CD4-positive, alpha-beta T cell treated with Interleukin-2 at 100 ng/mL for 4 hours (primary cell): Measurements from ENCODE around the gene GUCY1A2.
"Not testable (repeated sequence)": the region's sequence is repeated elsewhere in the genome, so short reads cannot be mapped to it uniquely, and the experiment has no call there.

Source experiments
- DNase-seq: peaks from one replicate; pipeline ENCODE4 v3.0.0-alpha.2; 2020; ENCODE audit warnings: low spot score

GUCY1A2 gene

GRCh38 chr11:107018219-107018901, at the start of gene GUCY1A2:
TSS of gene GUCY1A2 (minus strand) at chr11:107018476. CDS start at chr11:107018055, 421 bp downstream.
- DNase-seq: no peak

- DNase-seq: no peak
Observed at GRCh38 chr11:107054391-107054790, 36.1 kb upstream of the GUCY1A2 start.

- not testable (repeated sequence) for DNase-seq
Observed at GRCh38 chr11:107051332-107051731, 33.1 kb upstream of the GUCY1A2 start.

- DNase-seq: not testable (repeated sequence)
Observed at GRCh38 chr11:107050899-107051298, 32.6 kb upstream of the GUCY1A2 start.

- no peak for DNase-seq
Observed at GRCh38 chr11:107050121-107050520, 31.8 kb upstream of the GUCY1A2 start.

GRCh38 chr11:107044503-107044902, 26.2 kb upstream of the GUCY1A2 start:
- DNase-seq: no peak

GRCh38 chr11:107043242-107044006, 25.1 kb upstream of the GUCY1A2 start:
- DNase-seq: no peak

GRCh38 chr11:107042748-107043147, 24.5 kb upstream of the GUCY1A2 start:
- no peak for DNase-seq

- DNase-seq: no peak
Observed at GRCh38 chr11:107041088-107041444, 22.8 kb upstream of the GUCY1A2 start.

- DNase-seq: no peak
Observed at GRCh38 chr11:107040433-107041087, 22.3 kb upstream of the GUCY1A2 start.

GRCh38 chr11:107025673-107026072, 7.4 kb upstream of the GUCY1A2 start:
- no peak for DNase-seq

- no peak for DNase-seq
Observed at GRCh38 chr11:107020594-107020993, 2.3 kb upstream of the GUCY1A2 start.

- no peak for DNase-seq
Observed at GRCh38 chr11:107018902-107019493, 722 bp upstream of the GUCY1A2 start.

GRCh38 chr11:107017433-107018218, 650 bp downstream of the GUCY1A2 start:
- no peak for DNase-seq

- no peak for DNase-seq
Observed at GRCh38 chr11:107017104-107017432, 1.2 kb downstream of the GUCY1A2 start.

- DNase-seq: no peak
Observed at GRCh38 chr11:107014871-107015270, 3.4 kb downstream of the GUCY1A2 start.

GRCh38 chr11:107011977-107012376, 6.3 kb downstream of the GUCY1A2 start:
- DNase-seq: no peak

- no peak for DNase-seq
Observed at GRCh38 chr11:107009190-107009589, 9.1 kb downstream of the GUCY1A2 start.

GRCh38 chr11:107006076-107006833, 12.0 kb downstream of the GUCY1A2 start:
- DNase-seq: no peak

- no peak for DNase-seq
Observed at GRCh38 chr11:106999196-106999595, 19.1 kb downstream of the GUCY1A2 start.

GRCh38 chr11:106998916-106999188, 19.4 kb downstream of the GUCY1A2 start:
- DNase-seq: no peak
